Activated T-cell treated with anti-CD3 and anti-CD28 coated beads, Interleukin-2, amount 50 U/mL, for 72 hours (primary cell): ENCODE data around the gene DNMT1. TPM values are rescaled to one million over a fixed set of nuclear protein-coding genes. Genes with fewer than 3 reads are reported as not detected.

Experiments used
- ATAC-seq, 2 donors: fragments of 150-1000 bp; cut with Tn5 transposase; replicated peaks in 1 of 2; 2 replicates each; pipeline ENCODE4 v1.10.0; 2021; ENCODE audit warnings: moderate library complexity in 2 of 2, mild to moderate bottlenecking in 1 of 2
- DNase-seq, 2 donors: peaks; one replicate each; pipeline ENCODE4 v3.0.0; 2021 to 2022; ENCODE audit warnings: mixed read lengths in 1 of 2
- H3K27ac Mint-ChIP-seq: one replicate; pipeline ENCODE4 v1.8.0; 2022; ENCODE audit warnings: mild to moderate bottlenecking, moderate library complexity, mixed read lengths
- H3K27me3 Mint-ChIP-seq: one replicate; pipeline ENCODE4 v1.8.0; 2022; ENCODE audit warnings: low read depth, mixed read lengths
- H3K36me3 Mint-ChIP-seq, 2 donors: one replicate each; pipeline ENCODE4 v1.8.0; 2022; ENCODE audit warnings: mixed read lengths in 2 of 2, mild to moderate bottlenecking in 1 of 2; ENCODE audit not compliant: insufficient read depth in 2 of 2
- H3K4me1 Mint-ChIP-seq: one replicate; pipeline ENCODE4 v1.8.0; 2022; ENCODE audit warnings: low read depth, mixed read lengths
- H3K4me3 Mint-ChIP-seq, 2 donors: one replicate each; pipeline ENCODE4 v1.8.0; 2022; ENCODE audit warnings: mild to moderate bottlenecking in 2 of 2, mixed read lengths in 2 of 2, moderate library complexity in 2 of 2
- H3K9me3 Mint-ChIP-seq, 2 donors: one replicate each; pipeline ENCODE4 v1.8.0; 2022; ENCODE audit warnings: mixed read lengths in 2 of 2
- total RNA-seq, 2 donors: library from RNA; stranded (reverse); gene quantifications; one replicate each; pipeline ENCODE4 v1.2.3, GENCODE V29; 2022

Gene DNMT1
- total RNA-seq, 2 donors from 2014 or later, result 294 to 304 TPM

GRCh38 chr19:10141479-10141878, 53.3 kb downstream of the DNMT1 start:
- DNase-seq (no peak), ATAC-seq (no peak)
- Mint-ChIP-seq H3K4me3 (no peak overlapping the region), H3K36me3 (peaks cover 10 to 38% of the 10 kb centered on the region in 2 donors), H3K4me1 (peaks cover 31% of the 10 kb centered on the region), H3K9me3 (no peaks in the 10 kb centered on the region), H3K27ac (no peak overlapping the region), H3K27me3 (no peaks in the 10 kb centered on the region)

GRCh38 chr19:10139952-10140351, 54.8 kb downstream of the DNMT1 start:
- H3K36me3 Mint-ChIP-seq, result peaks cover 2 to 23% of the 10 kb centered on the region in 2 donors
- H3K27ac Mint-ChIP-seq, result no peak overlapping the region
- ATAC-seq, result no peak
- H3K9me3 Mint-ChIP-seq, result no peaks in the 10 kb centered on the region
- H3K4me3 Mint-ChIP-seq, result no peak overlapping the region
- no peak for DNase-seq
- peaks cover 22% of the 10 kb centered on the region for H3K4me1 Mint-ChIP-seq
- no peaks in the 10 kb centered on the region for H3K27me3 Mint-ChIP-seq

GRCh38 chr19:10138879-10139795, 55.6 kb downstream of the DNMT1 start:
- Mint-ChIP-seq H3K27ac (no peak overlapping the region), H3K9me3 (no peaks in the 10 kb centered on the region), H3K4me1 (peaks cover 14% of the 10 kb centered on the region), H3K4me3 (no peak overlapping the region), H3K36me3 (peaks cover 2 to 23% of the 10 kb centered on the region in 2 donors), H3K27me3 (no peaks in the 10 kb centered on the region)
- ATAC-seq (no peak), DNase-seq (no peak)

GRCh38 chr19:10137751-10138682, 56.7 kb downstream of the DNMT1 start:
- Mint-ChIP-seq H3K36me3 (peaks cover 3 to 27% of the 10 kb centered on the region in 2 donors), H3K4me3 (no peak overlapping the region), H3K9me3 (no peaks in the 10 kb centered on the region)

GRCh38 chr19:10136936-10137335, 57.8 kb downstream of the DNMT1 start:
- no peaks in the 10 kb centered on the region for H3K4me1 Mint-ChIP-seq
- ATAC-seq, result no peak
- peaks cover 3 to 25% of the 10 kb centered on the region in 2 donors for H3K36me3 Mint-ChIP-seq
- no peaks in the 10 kb centered on the region for H3K27me3 Mint-ChIP-seq
- H3K4me3 Mint-ChIP-seq, result no peak overlapping the region
- H3K27ac Mint-ChIP-seq, result no peak overlapping the region
- DNase-seq, result no peak
- no peaks in the 10 kb centered on the region for H3K9me3 Mint-ChIP-seq

More at GRCh38 chr19:10137751-10138682, 56.7 kb downstream of the DNMT1 start:
- Mint-ChIP-seq H3K27ac (no peak overlapping the region), H3K27me3 (no peaks in the 10 kb centered on the region), H3K4me1 (peaks cover 5% of the 10 kb centered on the region)
- ATAC-seq (no peak), DNase-seq (no peak)

- H3K27ac Mint-ChIP-seq, result no peak overlapping the region
- H3K9me3 Mint-ChIP-seq, result no peaks in the 10 kb centered on the region
- ATAC-seq, result no peak
- DNase-seq, result no peak
- H3K27me3 Mint-ChIP-seq, result no peaks in the 10 kb centered on the region
- no peaks in the 10 kb centered on the region for H3K4me1 Mint-ChIP-seq
- no peak overlapping the region for H3K4me3 Mint-ChIP-seq
- peaks cover 5 to 23% of the 10 kb centered on the region in 2 donors for H3K36me3 Mint-ChIP-seq
These were observed 59.0 kb downstream of the DNMT1 start for GRCh38 chr19:10135551-10136334.

GRCh38 chr19:10134040-10134439, 60.7 kb downstream of the DNMT1 start:
- ATAC-seq (no peak), DNase-seq (no peak)
- H3K27me3 Mint-ChIP-seq, result no peaks in the 10 kb centered on the region
- H3K27ac Mint-ChIP-seq, result no peak overlapping the region
- no peaks in the 10 kb centered on the region for H3K4me1 Mint-ChIP-seq
- no peaks in the 10 kb centered on the region for H3K9me3 Mint-ChIP-seq
- H3K4me3 Mint-ChIP-seq, result no peak overlapping the region
- H3K36me3 Mint-ChIP-seq, result peaks cover 5 to 23% of the 10 kb centered on the region in 2 donors

- no peak for ATAC-seq
- no peaks in the 10 kb centered on the region for H3K4me1 Mint-ChIP-seq
These were observed 61.2 kb downstream of the DNMT1 start for GRCh38 chr19:10133596-10133995.

GRCh38 chr19:10132905-10133304, 61.8 kb downstream of the DNMT1 start:
- no peak overlapping the region for H3K27ac Mint-ChIP-seq
- no peak overlapping the region for H3K4me3 Mint-ChIP-seq
- no peak for ATAC-seq
- H3K27me3 Mint-ChIP-seq, result no peaks in the 10 kb centered on the region
- no peak for DNase-seq
- H3K36me3 Mint-ChIP-seq, result peaks cover 5 to 25% of the 10 kb centered on the region in 2 donors
- no peaks in the 10 kb centered on the region for H3K4me1 Mint-ChIP-seq
- H3K9me3 Mint-ChIP-seq, result no peaks in the 10 kb centered on the region

More at GRCh38 chr19:10133596-10133995, 61.2 kb downstream of the DNMT1 start:
- H3K36me3 Mint-ChIP-seq, result peaks cover 5 to 23% of the 10 kb centered on the region in 2 donors
- H3K4me3 Mint-ChIP-seq, result no peak overlapping the region
- H3K9me3 Mint-ChIP-seq, result no peaks in the 10 kb centered on the region
- no peaks in the 10 kb centered on the region for H3K27me3 Mint-ChIP-seq
- no peak for DNase-seq
- H3K27ac Mint-ChIP-seq, result no peak overlapping the region

GRCh38 chr19:10126213-10126639, 68.5 kb downstream of the DNMT1 start:
- H3K9me3 Mint-ChIP-seq, result no peaks in the 10 kb centered on the region
- H3K4me1 Mint-ChIP-seq, result no peaks in the 10 kb centered on the region
- no peaks in the 10 kb centered on the region for H3K27me3 Mint-ChIP-seq
- no peak for DNase-seq
- H3K27ac Mint-ChIP-seq, result no peak overlapping the region
- H3K36me3 Mint-ChIP-seq, result peaks cover 0 to 9% of the 10 kb centered on the region in 2 donors
- no peak for ATAC-seq
- no peak overlapping the region for H3K4me3 Mint-ChIP-seq

- Mint-ChIP-seq H3K4me3 (no peak overlapping the region), H3K4me1 (peaks cover 7% of the 10 kb centered on the region), H3K9me3 (no peaks in the 10 kb centered on the region), H3K27ac (no peak overlapping the region), H3K36me3 (peaks cover 0 to 4% of the 10 kb centered on the region in 2 donors), H3K27me3 (no peaks in the 10 kb centered on the region)
- ATAC-seq, result no peak
- DNase-seq, result no peak
These were observed 70.3 kb downstream of the DNMT1 start for GRCh38 chr19:10124429-10124828.

- DNase-seq, result no peak
- Mint-ChIP-seq H3K9me3 (no peaks in the 10 kb centered on the region), H3K4me3 (no peak overlapping the region), H3K27me3 (no peaks in the 10 kb centered on the region), H3K4me1 (peaks cover 22% of the 10 kb centered on the region), H3K36me3 (peaks cover 3 to 4% of the 10 kb centered on the region in 2 donors), H3K27ac (peak overlapping the region; percentile 22)
- ATAC-seq, result no peak
These were observed 72.7 kb downstream of the DNMT1 start for GRCh38 chr19:10122045-10122444.
